Measurements from ENCODE around the gene PCDHGC4.

Gene PCDHGC4

GRCh38 chr5:141475625-141476131 lies 9.2 kb upstream of the PCDHGC4 start, which contains the start of gene PCDHGC3:
Gene PCDHGC3, plus strand, starts transcription at chr5:141475966. Its CDS starts 151 bp downstream, at chr5:141476117.
- TF ChIP-seq EZH2 (IDR thresholded peaks at IDR 0.05; ENCODE audit: borderline replicate concordance, low read length) (no peak), CTCF (IDR thresholded peaks at IDR 0.05; ENCODE audit: low read length) (peak; percentile 47; the same call in 1 of the 2 replicates)
- Histone ChIP-seq H3K79me2 (ENCODE audit: insufficient read depth, low read length) (no peaks in the 10 kb centered on the region), H2AFZ (ENCODE audit: low read length) (no peak within 1 kb of the TSS), H4K20me1 (ENCODE audit: insufficient read depth, low read length) (no peaks in the 10 kb centered on the region), H3K36me3 (ENCODE audit: insufficient read depth, low read length) (no peaks in the 10 kb centered on the region), H3K4me3 (ENCODE audit: low read depth, low read length, poor library complexity, severe bottlenecking) (peak within 1 kb of the TSS; percentile 60), H3K9me2 (ENCODE audit: low read depth, low read length) (no peaks in the 10 kb centered on the region), H3K27me3 (ENCODE audit: insufficient read depth, low read length) (peaks cover 9% of the 10 kb centered on the region; the same call in 1 of the 2 replicates), H3F3A (ENCODE audit: insufficient read depth, low read length) (no peaks in the 10 kb centered on the region), H3K4me1 (ENCODE audit: insufficient read depth, low read length, severe bottlenecking) (peaks cover 31% of the 10 kb centered on the region), H3K9ac (ENCODE audit: low read length) (peak within 1 kb of the TSS; percentile 44; the same call in 1 of the 2 replicates), H3K4me2 (ENCODE audit: low read length) (peak within 1 kb of the TSS; percentile 83), H3K9me3 (ENCODE audit: low read length) (no peaks in the 10 kb centered on the region), H3K27ac (ENCODE audit: low read depth, low read length, poor library complexity, severe bottlenecking) (no peak within 1 kb of the TSS)

- H3K36me3 ChIP-seq (ENCODE audit: insufficient read depth, low read length): no peaks in the 10 kb centered on the region
- no peak overlapping the region for H2AFZ ChIP-seq (ENCODE audit: low read length)
- no peaks in the 10 kb centered on the region for H3K9me3 ChIP-seq (ENCODE audit: low read length)
- H3F3A ChIP-seq (ENCODE audit: insufficient read depth, low read length): no peaks in the 10 kb centered on the region
- no peaks in the 10 kb centered on the region for H3K9me2 ChIP-seq (ENCODE audit: low read depth, low read length)
- peak overlapping the region; percentile 83 for H3K4me2 ChIP-seq (ENCODE audit: low read length)
- peaks cover 9% of the 10 kb centered on the region; the same call in 1 of the 2 replicates for H3K27me3 ChIP-seq (ENCODE audit: insufficient read depth, low read length)
- H3K4me3 ChIP-seq (ENCODE audit: low read depth, low read length, poor library complexity, severe bottlenecking): peak overlapping the region; percentile 60
- H3K9ac ChIP-seq (ENCODE audit: low read length): peak overlapping the region; percentile 44; the same call in 1 of the 2 replicates
- peaks cover 31% of the 10 kb centered on the region for H3K4me1 ChIP-seq (ENCODE audit: insufficient read depth, low read length, severe bottlenecking)
- TF ChIP-seq CTCF (IDR thresholded peaks at IDR 0.05; ENCODE audit: low read length) (no peak), EZH2 (IDR thresholded peaks at IDR 0.05; ENCODE audit: borderline replicate concordance, low read length) (no peak)
- H3K79me2 ChIP-seq (ENCODE audit: insufficient read depth, low read length): no peaks in the 10 kb centered on the region
- H3K27ac ChIP-seq (ENCODE audit: low read depth, low read length, poor library complexity, severe bottlenecking): no peak overlapping the region
- H4K20me1 ChIP-seq (ENCODE audit: insufficient read depth, low read length): no peaks in the 10 kb centered on the region
These were observed 8.5 kb upstream of the PCDHGC4 start for GRCh38 chr5:141476132-141476911.

GRCh38 chr5:141477044-141477575 lies 7.7 kb upstream of the PCDHGC4 start:
- Histone ChIP-seq H3K4me3 (ENCODE audit: low read depth, low read length, poor library complexity, severe bottlenecking) (peak overlapping the region; percentile 60), H3K36me3 (ENCODE audit: insufficient read depth, low read length) (no peaks in the 10 kb centered on the region), H3K4me2 (ENCODE audit: low read length) (peak overlapping the region; percentile 83), H3K9me3 (ENCODE audit: low read length) (no peaks in the 10 kb centered on the region), H3K9ac (ENCODE audit: low read length) (no peak overlapping the region), H3K9me2 (ENCODE audit: low read depth, low read length) (no peaks in the 10 kb centered on the region), H3K79me2 (ENCODE audit: insufficient read depth, low read length) (no peaks in the 10 kb centered on the region), H3K27ac (ENCODE audit: low read depth, low read length, poor library complexity, severe bottlenecking) (no peak overlapping the region), H2AFZ (ENCODE audit: low read length) (no peak overlapping the region), H4K20me1 (ENCODE audit: insufficient read depth, low read length) (no peaks in the 10 kb centered on the region), H3K4me1 (ENCODE audit: insufficient read depth, low read length, severe bottlenecking) (peaks cover 31% of the 10 kb centered on the region), H3K27me3 (ENCODE audit: insufficient read depth, low read length) (peaks cover 9% of the 10 kb centered on the region; the same call in 1 of the 2 replicates), H3F3A (ENCODE audit: insufficient read depth, low read length) (no peaks in the 10 kb centered on the region)
- TF ChIP-seq EZH2 (IDR thresholded peaks at IDR 0.05; ENCODE audit: borderline replicate concordance, low read length): no peak
- TF ChIP-seq CTCF (IDR thresholded peaks at IDR 0.05; ENCODE audit: low read length): no peak

Data from OCI-LY1 (cell line).